ENCODE results near the gene MAJIN. TPM values are rescaled to one million over a fixed set of nuclear protein-coding genes. Genes with fewer than 3 reads are reported as not detected.

The MAJIN gene
- polyA plus RNA-seq, 1 of the 3 experiments (the other 2 are of a cell fraction), result not detected

DNA sequence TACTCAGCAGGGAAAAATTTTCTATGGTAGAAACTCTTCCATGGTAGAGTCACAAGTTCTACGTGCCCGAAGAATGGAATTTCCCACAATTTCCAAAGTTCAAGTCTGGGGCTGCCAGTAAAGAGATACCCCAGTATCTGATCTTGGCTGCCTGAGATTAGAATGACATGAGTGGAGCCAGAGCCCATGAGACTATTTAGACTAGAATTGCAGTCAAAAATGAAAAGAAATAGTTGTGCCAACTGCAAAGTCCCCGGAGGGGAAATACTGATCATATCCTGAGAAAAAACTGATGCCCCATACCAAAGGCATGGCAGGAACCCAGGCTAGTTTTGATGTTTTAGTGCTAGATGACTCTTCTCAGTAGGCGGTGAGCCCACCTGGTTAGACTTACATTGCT is 11.2 kb downstream of the MAJIN start:
- Histone ChIP-seq H4K20me1 (ENCODE audit: insufficient read depth) (no peaks in the 10 kb centered on the region), H3K4me3 (ENCODE audit: low read depth in 2 of 2, low read length in 1 of 2) (no peak overlapping the region), H3K27ac (ENCODE audit: low read depth in 2 of 2, low read length in 1 of 2) (no peak overlapping the region), H3K4me1 (ENCODE audit: control insufficient read depth in 1 of 2, insufficient read depth in 2 of 2, low read depth in 1 of 2, low read length in 1 of 2) (peaks cover 0 to 3% of the 10 kb centered on the region in 2 experiments; a peak in 1 of 4 replicates), H3K79me2 (ENCODE audit: insufficient read depth) (no peaks in the 10 kb centered on the region), H3K9me2 (no peaks in the 10 kb centered on the region), H2AFZ (ENCODE audit: low read depth) (no peak overlapping the region), H3K4me2 (no peak overlapping the region), H3F3A (replicated peaks; ENCODE audit: insufficient read depth) (no peaks in the 10 kb centered on the region), H3K27me3 (ENCODE audit: insufficient read depth) (no peaks in the 10 kb centered on the region), H3K36me3 (replicated peaks in 1 of 2; ENCODE audit: control insufficient read depth in 1 of 2, insufficient read depth in 2 of 2, low read length in 1 of 2) (no peaks in the 10 kb centered on the region), H3K9me3 (no peaks in the 10 kb centered on the region), H3K9ac (no peak overlapping the region)
- TF ChIP-seq, protein P1, sequence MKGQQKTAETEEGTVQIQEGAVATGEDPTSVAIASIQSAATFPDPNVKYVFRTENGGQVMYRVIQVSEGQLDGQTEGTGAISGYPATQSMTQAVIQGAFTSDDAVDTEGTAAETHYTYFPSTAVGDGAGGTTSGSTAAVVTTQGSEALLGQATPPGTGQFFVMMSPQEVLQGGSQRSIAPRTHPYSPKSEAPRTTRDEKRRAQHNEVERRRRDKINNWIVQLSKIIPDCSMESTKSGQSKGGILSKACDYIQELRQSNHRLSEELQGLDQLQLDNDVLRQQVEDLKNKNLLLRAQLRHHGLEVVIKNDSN (IDR thresholded peaks at IDR 0.05; ENCODE audit: borderline replicate concordance, low read depth), result no peak
- TF ChIP-seq SIN3A (IDR thresholded peaks at IDR 0.05; ENCODE audit: borderline replicate concordance, low read depth, low read length) (no peak), FOXJ3 (CRISPR knock-in tag; IDR thresholded peaks at IDR 0.05) (no peak), JUND (IDR thresholded peaks at IDR 0.05) (no peak), MEF2A (IDR thresholded peaks at IDR 0.05; ENCODE audit: borderline replicate concordance, low read depth) (no peak), RCOR1 (IDR thresholded peaks at IDR 0.05; ENCODE audit: low read length) (no peak; the same call in none of the 2 replicates), RAD21 (IDR thresholded peaks at IDR 0.05; ENCODE audit: low read length) (no peak), NFIC (IDR thresholded peaks at IDR 0.05; ENCODE audit: borderline replicate concordance) (no peak), FOXM1 (IDR thresholded peaks at IDR 0.05; ENCODE audit: low read depth) (no peak), EZH2phosphoT487 (IDR thresholded peaks at IDR 0.05; ENCODE audit: borderline replicate concordance, low read depth) (no peak)
- TF ChIP-seq, protein P2, sequence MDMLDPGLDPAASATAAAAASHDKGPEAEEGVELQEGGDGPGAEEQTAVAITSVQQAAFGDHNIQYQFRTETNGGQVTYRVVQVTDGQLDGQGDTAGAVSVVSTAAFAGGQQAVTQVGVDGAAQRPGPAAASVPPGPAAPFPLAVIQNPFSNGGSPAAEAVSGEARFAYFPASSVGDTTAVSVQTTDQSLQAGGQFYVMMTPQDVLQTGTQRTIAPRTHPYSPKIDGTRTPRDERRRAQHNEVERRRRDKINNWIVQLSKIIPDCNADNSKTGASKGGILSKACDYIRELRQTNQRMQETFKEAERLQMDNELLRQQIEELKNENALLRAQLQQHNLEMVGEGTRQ (IDR thresholded peaks at IDR 0.05; ENCODE audit: borderline replicate concordance, low read depth, low read length), result no peak
- POLR2A ChIA-PET, result no interaction called here
- CTCF ChIA-PET, result interaction anchor here (1.0 kb wide), 1 partner anchor 54 kb away, joined by 3 read pairs; the partner anchor contains the start of gene ARL2
- WGBS (ENCODE audit: low lambda C conversion rate), result 19% methylated on average over 4 of the region's 4 CpGs
- peak; percentile 54 for DNase-seq

DNA sequence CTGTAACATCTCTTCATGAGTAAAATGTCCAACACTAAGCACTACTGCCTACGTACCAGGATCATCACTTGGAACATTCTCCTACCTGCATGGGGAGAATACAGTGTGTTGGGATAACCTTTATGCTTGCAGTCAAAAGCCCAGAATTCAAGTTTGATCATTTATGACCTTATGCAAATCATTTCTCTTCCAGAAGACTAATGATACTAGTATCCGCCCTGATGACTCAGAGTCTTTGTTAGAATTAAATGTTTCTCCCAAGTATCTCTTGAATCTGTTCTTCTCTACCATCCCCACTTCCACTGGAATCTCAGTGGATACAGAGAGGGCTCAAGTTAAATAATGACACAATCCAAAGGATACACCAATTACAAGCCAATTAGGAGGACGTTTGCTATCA is 12.4 kb downstream of the MAJIN start:
- CTCF ChIA-PET, result no interaction called here

More for the DNA sequence above, 12.4 kb downstream of the MAJIN start:
- Histone ChIP-seq H2AFZ (ENCODE audit: low read depth) (peak overlapping the region; percentile 40; the same call in 1 of the 2 replicates), H3K36me3 (replicated peaks in 1 of 2; ENCODE audit: control insufficient read depth in 1 of 2, insufficient read depth in 2 of 2, low read length in 1 of 2) (no peaks in the 10 kb centered on the region), H3K79me2 (ENCODE audit: insufficient read depth) (no peaks in the 10 kb centered on the region), H3F3A (replicated peaks; ENCODE audit: insufficient read depth) (no peaks in the 10 kb centered on the region), H3K4me1 (ENCODE audit: control insufficient read depth in 1 of 2, insufficient read depth in 2 of 2, low read depth in 1 of 2, low read length in 1 of 2) (peaks cover 0 to 3% of the 10 kb centered on the region in 2 experiments; a peak in 1 of 4 replicates), H3K27me3 (ENCODE audit: insufficient read depth) (no peaks in the 10 kb centered on the region), H3K4me3 (ENCODE audit: low read depth in 2 of 2, low read length in 1 of 2) (no peak overlapping the region), H4K20me1 (ENCODE audit: insufficient read depth) (no peaks in the 10 kb centered on the region), H3K4me2 (no peak overlapping the region), H3K9me3 (no peaks in the 10 kb centered on the region), H3K9me2 (no peaks in the 10 kb centered on the region), H3K9ac (no peak overlapping the region), H3K27ac (ENCODE audit: low read depth in 2 of 2, low read length in 1 of 2) (no peak overlapping the region)
- POLR2A ChIA-PET, result no interaction called here
- no peak for DNase-seq
- WGBS (ENCODE audit: low lambda C conversion rate), result 50% methylated on average over 3 of the region's 3 CpGs
- TF ChIP-seq TCF12 (IDR thresholded peaks at IDR 0.05), result no peak
- TF ChIP-seq, protein P3, sequence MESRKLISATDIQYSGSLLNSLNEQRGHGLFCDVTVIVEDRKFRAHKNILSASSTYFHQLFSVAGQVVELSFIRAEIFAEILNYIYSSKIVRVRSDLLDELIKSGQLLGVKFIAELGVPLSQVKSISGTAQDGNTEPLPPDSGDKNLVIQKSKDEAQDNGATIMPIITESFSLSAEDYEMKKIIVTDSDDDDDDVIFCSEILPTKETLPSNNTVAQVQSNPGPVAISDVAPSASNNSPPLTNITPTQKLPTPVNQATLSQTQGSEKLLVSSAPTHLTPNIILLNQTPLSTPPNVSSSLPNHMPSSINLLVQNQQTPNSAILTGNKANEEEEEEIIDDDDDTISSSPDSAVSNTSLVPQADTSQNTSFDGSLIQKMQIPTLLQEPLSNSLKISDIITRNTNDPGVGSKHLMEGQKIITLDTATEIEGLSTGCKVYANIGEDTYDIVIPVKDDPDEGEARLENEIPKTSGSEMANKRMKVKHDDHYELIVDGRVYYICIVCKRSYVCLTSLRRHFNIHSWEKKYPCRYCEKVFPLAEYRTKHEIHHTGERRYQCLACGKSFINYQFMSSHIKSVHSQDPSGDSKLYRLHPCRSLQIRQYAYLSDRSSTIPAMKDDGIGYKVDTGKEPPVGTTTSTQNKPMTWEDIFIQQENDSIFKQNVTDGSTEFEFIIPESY (IDR thresholded peaks at IDR 0.05; ENCODE audit: borderline replicate concordance, low read depth), result no peak
- no peak for TF ChIP-seq ELF1 (IDR thresholded peaks at IDR 0.05)
- TF ChIP-seq NFIC (IDR thresholded peaks at IDR 0.05; ENCODE audit: borderline replicate concordance), result no peak
- TF ChIP-seq, protein P4, sequence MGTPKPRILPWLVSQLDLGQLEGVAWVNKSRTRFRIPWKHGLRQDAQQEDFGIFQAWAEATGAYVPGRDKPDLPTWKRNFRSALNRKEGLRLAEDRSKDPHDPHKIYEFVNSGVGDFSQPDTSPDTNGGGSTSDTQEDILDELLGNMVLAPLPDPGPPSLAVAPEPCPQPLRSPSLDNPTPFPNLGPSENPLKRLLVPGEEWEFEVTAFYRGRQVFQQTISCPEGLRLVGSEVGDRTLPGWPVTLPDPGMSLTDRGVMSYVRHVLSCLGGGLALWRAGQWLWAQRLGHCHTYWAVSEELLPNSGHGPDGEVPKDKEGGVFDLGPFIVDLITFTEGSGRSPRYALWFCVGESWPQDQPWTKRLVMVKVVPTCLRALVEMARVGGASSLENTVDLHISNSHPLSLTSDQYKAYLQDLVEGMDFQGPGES (IDR thresholded peaks at IDR 0.05; ENCODE audit: low read depth, low read length), result no peak

Data from SK-N-SH (cell line).